SKM-1 treated with dmso at 0.1 percent for 144 hours (cell line): Measurements from ENCODE around the gene PRR15L.
"Not testable (repeated sequence)": the region's sequence is repeated elsewhere in the genome, so short reads cannot be mapped to it uniquely, and the experiment has no call there.

Experiments
- DNase-seq: peaks from one replicate; lab custom pipeline; 2025; ENCODE audit not compliant: unreplicated experiment; lab: John Stamatoyannopoulos, UW

Gene PRR15L

DNA sequence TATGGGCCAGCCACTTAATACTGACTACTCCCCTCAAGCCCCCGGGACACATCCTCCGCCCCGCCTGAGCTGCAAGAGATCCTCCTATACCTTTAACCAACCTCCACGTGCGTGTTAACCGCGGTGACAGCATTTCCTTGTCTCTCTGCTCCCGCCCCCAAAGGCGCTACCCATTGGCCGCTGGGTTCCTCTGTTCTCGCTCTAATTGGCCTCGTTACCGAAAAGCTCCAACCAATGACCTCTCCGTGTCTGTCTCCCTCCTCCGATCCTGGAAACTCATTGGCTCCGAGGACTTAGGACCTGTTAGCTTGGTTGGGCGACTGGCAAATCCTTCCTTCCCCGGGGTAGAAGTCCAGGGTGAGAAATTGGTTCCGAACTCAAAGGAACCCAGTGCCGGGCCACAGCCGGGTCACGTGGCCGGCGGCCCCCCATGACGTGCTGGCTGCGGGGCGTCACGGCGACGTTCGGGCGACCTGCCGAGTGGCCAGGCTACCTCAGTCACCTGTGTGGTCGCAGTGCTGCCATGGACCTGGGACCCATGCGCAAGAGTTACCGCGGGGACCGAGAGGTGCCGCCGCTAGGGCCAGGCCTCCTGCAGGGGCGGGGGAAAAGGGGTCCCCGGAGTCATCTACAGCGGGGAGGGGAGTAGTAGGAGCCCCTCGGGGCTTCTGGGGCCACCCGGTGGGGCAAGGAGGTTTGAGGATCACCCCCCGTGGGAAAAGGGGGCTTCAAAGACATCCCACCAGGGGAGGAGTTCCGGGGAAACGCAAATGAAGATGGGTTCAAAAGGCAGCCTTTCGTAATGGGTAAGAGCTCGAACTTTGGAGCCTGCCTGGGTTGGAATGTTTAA lies 16.2 kb downstream of the PRR15L start, which contains the start of gene PNPO:
PNPO (plus strand) TSS at position 326 of the 850 bp plus-strand sequence; CDS start at position 431, 105 bp downstream.
- peak; percentile 99 for DNase-seq

DNA sequence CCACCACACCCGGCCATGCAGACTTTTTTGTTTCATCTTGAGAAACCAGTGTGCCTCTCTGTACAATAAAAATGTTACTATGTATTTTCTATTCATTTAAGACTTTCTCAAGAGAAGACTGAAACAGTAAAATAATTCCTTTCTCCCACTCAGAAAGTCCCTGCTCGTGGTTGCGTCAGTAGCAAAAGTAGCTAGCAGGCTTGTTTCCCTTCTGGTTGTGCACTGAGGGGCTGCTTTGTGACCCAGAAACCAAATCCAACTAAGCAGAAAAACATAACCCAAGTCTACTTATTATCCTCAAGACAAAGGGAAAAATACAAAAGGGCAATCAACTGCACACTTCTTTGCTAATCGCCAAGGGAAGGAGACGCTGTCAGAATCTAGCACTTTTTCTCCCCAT lies 19.7 kb downstream of the PRR15L start:
- DNase-seq = no peak

DNA sequence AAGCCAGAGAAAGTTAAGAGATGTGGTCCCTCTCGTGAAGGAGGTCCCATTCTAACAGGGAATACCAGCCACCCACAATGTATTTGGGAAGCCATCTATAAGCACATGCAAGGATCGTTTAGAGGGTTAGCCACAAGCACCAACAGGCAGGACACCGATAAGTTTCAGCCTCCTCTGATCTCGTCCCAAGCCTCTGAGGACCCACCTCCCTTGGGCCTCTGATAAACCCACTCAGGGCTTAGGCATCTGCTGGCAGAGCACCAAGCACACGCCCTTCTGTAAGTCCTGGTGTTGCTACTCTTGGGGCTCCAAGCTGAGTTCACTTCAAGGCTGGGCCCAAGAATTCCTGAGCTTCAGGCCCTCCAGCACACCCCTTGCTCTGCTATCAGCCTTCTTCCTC lies 21.7 kb downstream of the PRR15L start:
- no peak for DNase-seq

DNA sequence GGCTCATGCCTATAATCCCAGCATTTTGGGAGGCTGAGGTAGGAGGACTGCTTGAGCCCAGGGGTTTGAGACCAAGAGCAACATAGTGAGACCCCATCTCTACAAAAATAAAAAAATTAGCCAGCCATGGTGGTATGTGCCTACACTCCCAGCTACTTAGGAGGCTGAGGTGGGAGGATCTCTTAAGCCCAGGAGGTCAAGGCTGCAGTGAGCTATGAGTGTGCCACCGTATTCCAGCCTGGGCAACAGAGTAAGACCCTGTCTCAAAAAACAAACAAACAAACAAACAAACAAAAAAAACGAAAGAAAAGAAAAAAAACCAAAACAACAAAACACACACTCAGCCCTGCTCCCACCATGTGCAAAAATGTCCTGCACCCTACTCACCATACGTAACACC lies 22.2 kb downstream of the PRR15L start:
- not testable (repeated sequence) for DNase-seq

DNA sequence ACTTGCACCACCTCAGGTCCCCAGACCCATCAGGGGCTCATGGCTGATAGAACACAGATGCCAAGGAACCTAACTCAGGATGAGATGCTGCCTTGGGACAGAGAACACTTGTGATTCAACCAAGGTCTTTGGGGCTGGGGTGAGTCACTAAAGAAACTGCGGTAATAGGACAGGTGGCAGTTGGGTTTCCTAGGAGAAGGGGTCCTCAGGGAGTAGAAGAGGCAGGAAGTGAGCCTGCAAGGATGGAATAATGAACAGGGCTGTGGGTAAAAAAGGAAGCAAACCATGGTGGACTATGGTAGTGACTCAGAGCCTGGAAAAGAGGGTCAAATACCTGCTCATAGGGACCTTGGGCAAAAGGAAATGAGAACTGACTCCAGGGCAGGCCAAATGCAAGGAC lies 22.8 kb downstream of the PRR15L start:
- no peak for DNase-seq

DNA sequence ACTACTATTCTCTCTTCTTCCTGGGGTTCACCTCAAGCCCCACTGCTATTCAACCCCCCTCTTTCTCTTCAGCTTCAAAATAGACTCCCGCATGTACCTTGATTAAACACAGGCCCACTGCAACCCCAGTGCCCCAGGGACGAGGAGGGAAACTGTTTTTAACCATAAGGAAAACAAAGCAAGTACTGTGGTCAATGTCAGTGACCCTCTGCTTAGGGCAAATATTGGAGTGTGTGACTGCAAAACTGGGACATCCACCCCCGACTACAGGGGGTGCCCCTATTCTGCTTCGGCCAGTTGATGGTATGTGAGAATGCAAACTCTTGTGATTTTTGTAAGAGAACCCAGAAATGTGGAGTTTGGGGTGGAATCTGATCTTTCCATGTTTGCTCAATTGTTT lies 25.8 kb downstream of the PRR15L start:
- no peak for DNase-seq

DNA sequence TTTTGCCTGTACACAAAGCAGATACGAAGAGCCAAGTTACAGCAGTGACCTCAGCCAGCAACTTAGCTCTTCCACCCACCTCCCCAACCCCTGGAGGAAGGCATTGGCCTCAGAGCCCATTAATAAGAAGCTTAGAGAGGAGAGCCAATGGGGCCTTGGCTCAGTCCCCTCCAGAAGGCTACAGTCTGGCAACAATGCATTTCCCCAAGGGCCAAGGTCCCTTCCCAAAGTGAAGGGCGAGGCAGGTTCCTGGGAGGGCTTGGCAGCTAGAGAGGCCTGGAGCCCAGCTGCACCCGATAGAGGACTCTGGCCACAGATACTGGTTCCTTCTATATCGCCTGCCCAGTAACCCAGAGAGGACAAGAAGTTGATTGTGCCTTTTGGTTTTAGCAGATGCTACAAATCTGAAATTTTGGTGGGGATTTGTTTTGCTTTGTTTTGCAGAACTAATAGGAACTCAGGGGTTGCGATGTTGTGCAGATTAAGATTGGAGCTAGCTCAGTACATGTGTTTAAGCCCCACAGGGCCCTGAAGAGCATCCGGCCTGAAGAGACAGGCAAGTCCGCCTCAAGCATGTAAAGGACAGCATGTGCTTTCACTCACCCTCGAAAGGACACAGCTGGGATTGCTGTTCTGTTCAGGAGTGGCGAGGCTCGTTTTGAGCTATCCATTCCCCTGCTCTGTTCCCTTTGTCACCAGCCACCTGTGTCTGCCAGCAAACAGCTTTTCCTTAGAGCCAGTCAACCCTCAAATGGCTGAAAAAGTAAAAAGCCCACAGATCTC lies 28.3 kb downstream of the PRR15L start:
- no peak for DNase-seq

DNA sequence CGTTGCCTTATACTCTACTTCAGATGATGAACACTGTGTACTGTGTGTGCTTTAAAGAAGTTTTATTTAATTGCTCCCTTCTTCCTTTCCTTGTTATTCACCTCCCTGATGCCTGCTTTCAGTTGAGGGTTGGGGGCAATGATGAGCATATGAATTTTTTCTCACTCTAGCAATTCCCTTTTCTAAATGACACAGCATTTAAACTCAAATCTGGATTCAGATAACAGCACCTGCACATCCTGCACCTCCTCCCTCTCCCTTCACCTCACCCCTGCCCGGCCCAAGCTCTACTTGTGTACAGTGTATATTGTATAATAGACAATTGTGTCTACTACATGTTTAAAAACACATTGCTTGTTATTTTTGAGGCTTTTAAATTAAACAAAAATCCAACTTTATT lies 29.3 kb downstream of the PRR15L start:
- DNase-seq = no peak

DNA sequence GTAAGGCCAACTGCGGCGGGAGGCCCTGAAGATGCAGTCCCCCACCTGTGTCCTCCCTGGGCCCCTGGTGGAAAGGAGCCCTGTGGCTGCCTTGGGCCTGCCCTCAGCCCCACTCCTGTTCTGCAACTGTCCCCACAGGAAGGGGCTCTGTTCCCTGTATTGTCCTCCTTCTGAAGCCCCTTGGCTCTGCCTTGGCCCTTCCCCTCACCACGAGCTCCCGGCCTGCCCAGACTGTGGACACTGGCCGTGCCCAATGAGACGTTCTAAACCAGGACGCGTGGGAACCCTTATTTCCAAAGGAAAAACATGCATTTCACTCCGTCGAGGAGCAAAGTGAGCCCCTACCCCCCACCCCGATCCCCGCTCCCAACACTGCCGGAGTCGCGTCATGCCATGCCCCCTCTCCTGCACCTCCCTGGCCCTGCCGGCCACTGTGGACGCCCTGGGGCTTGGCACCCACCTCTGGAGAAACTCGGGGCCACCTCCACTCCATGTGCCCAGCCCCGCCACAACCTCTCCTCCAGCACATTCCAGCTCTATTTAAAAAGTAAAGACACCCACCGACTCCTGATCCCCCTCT lies 29.8 kb downstream of the PRR15L start:
- no peak for DNase-seq

DNA sequence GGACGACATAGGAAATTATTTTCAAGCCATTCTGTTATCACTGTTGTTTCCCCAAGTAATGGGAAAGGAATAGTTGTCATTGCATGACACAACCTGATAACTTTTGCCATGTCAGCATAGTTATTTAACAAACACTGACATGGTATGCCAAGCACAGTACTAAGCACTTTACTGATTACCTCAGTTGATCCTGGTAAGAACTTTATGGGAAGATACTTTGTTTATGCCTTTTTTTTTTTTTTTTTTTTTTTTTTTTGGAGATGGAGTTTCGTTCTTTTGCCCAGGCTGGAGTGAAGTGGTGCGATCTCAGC lies 32.0 kb downstream of the PRR15L start:
- DNase-seq = no peak

DNA sequence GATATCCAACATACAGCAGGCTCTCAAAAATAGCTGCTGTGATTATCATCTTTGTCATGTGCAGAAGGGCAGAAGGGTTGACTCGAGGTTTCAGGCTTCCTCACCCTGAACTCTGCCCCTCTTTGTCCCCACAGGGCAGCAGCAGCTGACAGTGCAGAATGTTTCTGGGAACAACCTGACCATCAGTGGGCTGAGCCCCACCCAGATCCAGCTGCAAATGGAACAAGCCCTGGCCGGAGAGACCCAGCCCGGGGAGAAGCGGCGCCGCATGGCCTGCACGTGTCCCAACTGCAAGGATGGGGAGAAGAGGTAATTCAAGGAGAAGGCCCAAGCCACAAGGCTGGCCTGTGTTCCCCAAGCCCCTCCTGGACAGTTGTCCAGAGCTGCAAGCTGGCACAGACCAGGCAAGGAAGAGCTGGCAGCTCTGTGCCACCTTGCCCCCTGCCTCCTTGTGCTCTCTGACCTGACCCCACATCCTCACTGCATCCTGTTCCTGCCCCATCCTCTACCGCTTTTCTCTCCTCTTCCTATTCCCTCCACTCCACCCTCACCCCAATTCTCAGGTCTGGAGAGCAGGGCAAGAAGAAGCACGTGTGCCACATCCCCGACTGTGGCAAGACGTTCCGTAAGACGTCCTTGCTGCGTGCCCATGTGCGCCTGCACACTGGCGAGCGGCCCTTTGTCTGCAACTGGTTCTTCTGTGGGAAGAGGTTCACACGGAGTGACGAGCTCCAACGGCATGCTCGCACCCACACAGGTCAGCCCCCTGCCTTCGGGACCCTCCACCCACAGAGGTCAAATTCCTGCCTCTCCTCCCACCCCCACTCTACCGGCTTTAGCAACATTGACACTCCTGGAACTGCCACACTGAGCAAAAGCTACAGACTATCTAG lies 32.7 kb downstream of the PRR15L start:
- DNase-seq = no peak

DNA sequence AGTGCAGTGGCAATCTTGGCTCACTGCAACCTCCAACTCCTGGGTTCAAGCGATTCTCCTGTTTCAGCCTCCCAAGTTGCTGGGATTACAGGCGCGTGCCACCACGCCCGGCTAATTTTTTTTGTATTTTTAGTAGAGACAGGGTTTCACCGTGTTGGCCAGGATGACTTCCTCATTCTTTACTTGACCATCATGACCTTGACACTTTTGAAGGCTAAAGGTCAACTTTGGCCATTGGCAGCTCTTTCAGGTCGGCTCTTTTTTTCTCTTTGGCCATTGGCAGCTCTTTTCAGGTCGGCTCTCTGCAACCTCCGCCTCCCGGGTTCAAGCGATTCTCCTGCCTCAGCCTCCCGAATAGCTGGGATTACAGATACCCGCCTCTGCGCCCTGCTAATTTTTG lies 37.8 kb downstream of the PRR15L start:
- DNase-seq = not testable (repeated sequence)

DNA sequence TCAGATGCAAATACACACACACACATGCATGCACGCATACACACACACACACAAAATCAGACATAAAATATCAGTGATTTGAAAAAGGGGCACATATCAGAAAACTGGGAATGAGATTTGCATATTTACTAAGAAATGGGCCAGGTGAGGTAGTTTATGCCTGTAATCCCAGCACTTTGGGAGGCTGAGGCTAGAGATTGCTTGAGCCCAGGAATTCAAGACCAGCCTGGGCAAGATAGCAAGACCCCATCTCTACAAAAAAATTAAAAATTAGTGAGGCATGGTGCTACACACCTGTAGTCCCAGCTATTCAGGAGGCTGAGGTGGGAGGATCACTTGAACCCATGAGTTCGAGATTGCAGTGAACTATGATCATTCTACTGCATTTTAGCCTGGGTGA lies 38.7 kb downstream of the PRR15L start:
- no peak for DNase-seq

DNA sequence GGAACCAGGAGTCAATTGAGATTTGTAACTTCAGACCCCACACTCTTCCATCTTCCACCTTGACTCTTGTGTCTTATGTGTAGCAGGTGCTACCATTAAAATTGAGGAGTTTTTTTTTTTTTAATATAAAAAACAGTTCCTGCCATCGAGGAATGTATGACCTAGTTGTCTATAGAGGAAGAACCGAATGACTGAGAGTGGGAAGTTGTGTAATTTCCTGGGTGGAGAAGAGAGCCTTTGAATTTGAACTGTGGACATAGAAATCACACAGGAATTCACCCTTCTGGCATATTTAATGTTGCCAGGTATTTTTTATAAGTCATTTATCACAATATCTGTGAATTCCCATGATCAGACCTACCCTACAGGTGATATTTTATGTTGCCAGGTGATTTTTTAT lies 39.7 kb downstream of the PRR15L start:
- DNase-seq = no peak

DNA sequence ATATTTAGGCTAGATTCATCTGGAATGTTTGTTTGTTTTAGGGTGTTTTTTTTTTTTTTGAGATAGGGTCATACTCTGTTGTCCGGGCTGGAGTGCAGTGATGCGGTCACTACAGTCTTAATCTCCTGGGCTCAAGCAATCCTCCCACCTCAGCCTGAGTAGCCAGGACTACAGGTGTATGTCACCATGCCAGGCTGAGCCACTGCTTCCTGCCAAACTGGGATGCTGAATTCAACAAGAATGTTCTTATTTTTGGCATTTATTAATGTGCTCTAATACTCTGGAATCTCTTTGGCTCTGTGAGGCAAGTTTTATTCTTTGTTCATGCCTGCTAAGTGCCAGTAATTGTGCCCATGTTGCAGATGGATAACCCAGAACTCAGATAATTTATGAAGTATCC lies 40.1 kb downstream of the PRR15L start:
- DNase-seq = no peak

DNA sequence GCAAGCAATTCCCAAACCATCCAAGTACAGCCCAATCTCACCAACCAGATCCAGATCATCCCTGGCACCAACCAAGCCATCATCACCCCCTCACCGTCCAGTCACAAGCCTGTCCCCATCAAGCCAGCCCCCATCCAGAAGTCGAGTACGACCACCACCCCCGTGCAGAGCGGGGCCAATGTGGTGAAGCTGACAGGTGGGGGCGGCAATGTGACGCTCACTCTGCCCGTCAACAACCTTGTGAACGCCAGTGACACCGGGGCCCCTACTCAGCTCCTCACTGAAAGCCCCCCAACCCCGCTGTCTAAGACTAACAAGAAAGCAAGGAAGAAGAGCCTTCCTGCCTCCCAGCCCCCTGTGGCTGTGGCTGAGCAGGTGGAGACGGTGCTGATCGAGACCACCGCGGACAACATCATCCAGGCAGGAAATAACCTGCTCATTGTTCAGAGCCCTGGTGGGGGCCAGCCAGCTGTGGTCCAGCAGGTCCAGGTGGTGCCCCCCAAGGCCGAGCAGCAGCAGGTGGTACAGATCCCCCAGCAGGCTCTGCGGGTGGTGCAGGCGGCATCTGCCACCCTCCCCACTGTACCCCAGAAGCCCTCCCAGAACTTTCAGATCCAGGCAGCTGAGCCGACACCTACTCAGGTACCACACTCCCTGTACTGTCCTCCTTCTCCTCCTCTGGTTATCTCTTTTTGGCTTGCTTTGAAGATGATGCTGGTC lies 41.0 kb downstream of the PRR15L start:
- no peak for DNase-seq

DNA sequence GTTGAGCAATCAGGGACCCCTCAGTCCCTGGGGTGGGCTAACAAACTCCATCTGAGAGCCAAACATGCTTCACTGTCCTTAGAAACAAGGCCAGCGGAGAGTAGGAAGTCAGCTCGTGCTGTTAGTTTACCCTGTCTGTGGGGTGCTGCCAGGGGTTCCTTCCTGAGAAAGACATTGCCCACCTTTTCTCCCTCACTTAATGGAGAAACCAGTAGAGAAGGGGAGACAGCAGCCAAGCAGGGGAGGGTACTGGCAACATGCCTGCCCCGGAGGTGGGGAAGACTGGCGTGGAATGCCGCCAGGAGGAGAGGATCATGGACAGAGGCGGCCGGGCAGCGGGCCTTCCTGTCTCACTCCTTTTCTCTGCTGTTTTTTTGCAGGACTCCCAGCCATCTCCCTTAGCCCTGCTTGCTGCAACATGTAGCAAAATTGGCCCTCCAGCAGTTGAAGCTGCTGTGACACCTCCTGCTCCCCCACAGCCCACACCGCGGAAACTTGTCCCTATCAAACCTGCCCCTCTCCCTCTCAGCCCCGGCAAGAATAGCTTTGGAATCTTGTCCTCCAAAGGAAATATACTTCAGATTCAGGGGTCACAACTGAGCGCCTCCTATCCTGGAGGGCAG lies 41.8 kb downstream of the PRR15L start:
- DNase-seq = no peak

DNA sequence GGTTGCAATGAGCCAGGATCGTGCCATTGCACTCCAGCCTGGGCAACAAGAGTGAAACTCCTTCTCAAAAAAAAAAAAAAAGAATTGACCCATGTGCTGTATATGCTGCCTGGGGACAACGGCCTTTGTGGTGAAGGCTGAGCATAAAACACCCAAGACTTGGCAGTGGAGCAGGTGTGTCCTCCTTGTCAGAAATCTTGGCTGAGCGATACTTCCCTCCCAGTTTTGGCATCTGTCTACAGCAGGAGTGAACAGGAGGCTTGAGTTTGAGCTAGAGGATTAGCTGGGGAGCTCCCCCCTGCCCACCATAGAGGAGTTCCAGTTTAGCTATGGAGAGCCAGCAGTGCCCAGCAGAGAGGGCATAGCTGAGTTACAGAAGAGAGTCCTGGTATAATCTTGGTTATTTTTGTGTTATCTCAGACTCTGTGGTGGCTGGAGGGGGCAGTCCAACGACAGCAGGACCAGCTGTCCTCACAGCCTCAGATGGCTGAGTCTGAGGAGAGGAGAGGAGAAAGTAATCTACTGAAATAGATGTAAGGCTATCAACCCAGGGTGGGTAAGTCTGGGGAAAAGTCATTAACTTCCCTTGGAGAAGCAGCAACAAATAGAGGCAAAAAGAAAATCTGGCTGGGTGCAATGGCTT lies 43.3 kb downstream of the PRR15L start:
- no peak for DNase-seq

DNA sequence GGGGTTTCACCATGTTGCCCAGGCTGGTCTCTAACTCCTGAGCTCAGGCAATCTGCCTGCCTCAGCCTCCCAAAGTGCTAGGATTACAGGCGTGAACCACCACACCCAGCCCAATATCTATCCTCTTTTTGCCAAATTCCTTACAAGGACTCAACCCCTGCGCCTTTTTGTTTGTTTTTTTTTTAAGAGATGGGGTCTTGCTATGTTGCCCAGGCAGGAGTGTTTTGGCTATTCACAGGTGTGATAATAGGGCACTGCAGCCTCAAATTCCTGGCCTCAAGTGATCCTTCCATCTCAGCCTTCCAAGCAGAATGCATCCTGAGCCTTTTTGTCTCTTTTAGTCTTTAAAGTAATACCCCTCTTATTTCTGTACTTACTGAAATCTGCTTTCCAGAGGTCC lies 44.6 kb downstream of the PRR15L start:
- DNase-seq = no peak
